Gastrocnemius medialis (tissue), 4 donors: ENCODE data around the gene MAP3K15.

ENCODE experiments used
- CTCF ChIP-seq, 5 experiments: fragments of 450-650 bp in 3 of 5; fragments of 200-600 bp in 2 of 5; sonication (generic) in 2 of 5; IDR thresholded peaks in 4 of 5; conservative IDR thresholded peaks in 1 of 5; 1 replicate in 4 of 5; 2 replicates in 1 of 5; pipeline ENCODE4 v1.5.1; 2016 to 2019; ENCODE audit warnings: antibody characterized with exemption in 5 of 5, mild to moderate bottlenecking in 3 of 5, moderate library complexity in 3 of 5
- POLR2A ChIP-seq, 2 donors: fragments of 450-650 bp; IDR thresholded peaks; one replicate each; pipeline ENCODE4 v1.6.1; 2017; ENCODE audit warnings: antibody characterized with exemption in 2 of 2, mild to moderate bottlenecking in 2 of 2, moderate library complexity in 2 of 2

GRCh38 chrX:19555683-19556082, 40.4 kb upstream of the MAP3K15 start:
- no peak for TF ChIP-seq CTCF (IDR thresholded peaks at IDR 0.05 in 4 of 5, conservative IDR thresholded peaks at IDR 0.05 in 1 of 5)
- no peak for TF ChIP-seq POLR2A (IDR thresholded peaks at IDR 0.05)
